ENCODE results near the gene AGBL3. TPM values are rescaled to one million over a fixed set of nuclear protein-coding genes. Genes with fewer than 3 reads are reported as not detected.
A peak's percentile ranks its signal among the peaks of the same experiment; 100 is the strongest.

Gene AGBL3
- total and polyA plus RNA-seq, 9 of the 15 experiments (the other 6 are each of a cell fraction or from before 2014, with no cell fraction given) = 0.54 to 2.9 (median 1.7) TPM

DNA sequence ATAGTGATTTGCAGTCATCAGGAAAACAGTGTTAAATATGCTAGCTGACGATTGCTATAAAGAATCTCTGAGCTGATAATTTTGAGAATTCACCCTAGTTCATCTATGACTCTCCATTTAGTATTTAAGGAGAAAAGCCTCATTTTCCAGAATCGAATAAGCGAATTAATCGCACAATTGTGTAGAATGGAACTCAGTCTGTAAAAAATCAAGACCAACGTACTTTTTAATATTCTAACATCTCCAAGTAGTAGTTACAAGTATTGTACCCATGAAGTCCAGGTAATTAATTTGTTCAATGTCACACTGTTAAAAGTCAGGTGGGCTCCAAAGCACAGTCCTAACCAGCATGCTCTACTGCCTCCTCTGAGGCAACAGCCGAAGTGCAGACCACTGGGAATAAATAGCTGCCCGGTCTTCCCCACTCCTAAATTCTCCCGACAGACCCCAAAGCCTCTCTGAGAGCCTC, 380 bp upstream of the AGBL3 start (continued):
- TF ChIP-seq ETS2 (tag; IDR thresholded peaks at IDR 0.05; ENCODE audit: borderline replicate concordance, poor library complexity, severe bottlenecking) = no peak
- no peak for TF ChIP-seq ZNF76 (CRISPR knock-in tag; IDR thresholded peaks at IDR 0.05; ENCODE audit: borderline replicate concordance)
- no peak for TF ChIP-seq NUFIP1 (IDR thresholded peaks at IDR 0.05; ENCODE audit: partially characterized antibody)
- no peak for TF ChIP-seq ELF2 (CRISPR knock-in tag; IDR thresholded peaks at IDR 0.05)
- TF ChIP-seq CHAMP1 (IDR thresholded peaks at IDR 0.05) = no peak
- TF ChIP-seq, protein P1, sequence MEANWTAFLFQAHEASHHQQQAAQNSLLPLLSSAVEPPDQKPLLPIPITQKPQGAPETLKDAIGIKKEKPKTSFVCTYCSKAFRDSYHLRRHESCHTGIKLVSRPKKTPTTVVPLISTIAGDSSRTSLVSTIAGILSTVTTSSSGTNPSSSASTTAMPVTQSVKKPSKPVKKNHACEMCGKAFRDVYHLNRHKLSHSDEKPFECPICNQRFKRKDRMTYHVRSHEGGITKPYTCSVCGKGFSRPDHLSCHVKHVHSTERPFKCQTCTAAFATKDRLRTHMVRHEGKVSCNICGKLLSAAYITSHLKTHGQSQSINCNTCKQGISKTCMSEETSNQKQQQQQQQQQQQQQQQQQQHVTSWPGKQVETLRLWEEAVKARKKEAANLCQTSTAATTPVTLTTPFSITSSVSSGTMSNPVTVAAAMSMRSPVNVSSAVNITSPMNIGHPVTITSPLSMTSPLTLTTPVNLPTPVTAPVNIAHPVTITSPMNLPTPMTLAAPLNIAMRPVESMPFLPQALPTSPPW (CRISPR knock-in tag; IDR thresholded peaks at IDR 0.05) = no peak
- no peak for TF ChIP-seq ZNF444 (CRISPR knock-in tag; IDR thresholded peaks at IDR 0.05)
- TF ChIP-seq ZNF561 (CRISPR knock-in tag; conservative IDR thresholded peaks at IDR 0.05) = no peak
- TF ChIP-seq MYC (IDR thresholded peaks at IDR 0.05; ENCODE audit: low read depth, low read length) = no peak
- TF ChIP-seq MYC (CRISPR knock-in tag; IDR thresholded peaks at IDR 0.05; ENCODE audit: borderline replicate concordance, low read depth) = no peak
- TF ChIP-seq LCOR (CRISPR knock-in tag; IDR thresholded peaks at IDR 0.05) = no peak
- no peak for TF ChIP-seq MAFK (IDR thresholded peaks at IDR 0.05; ENCODE audit: low read length)
- TF ChIP-seq NKRF (IDR thresholded peaks at IDR 0.05; ENCODE audit: borderline replicate concordance) = no peak
- no peak for TF ChIP-seq SP1 (CRISPR knock-in tag; IDR thresholded peaks at IDR 0.05)
- TF ChIP-seq EGR1 (conservative IDR thresholded peaks at IDR 0.05) = no peak
- TF ChIP-seq NCOA2 (IDR thresholded peaks at IDR 0.05; ENCODE audit: partially characterized antibody in 2 of 2) = no peak
- TF ChIP-seq, protein P2, sequence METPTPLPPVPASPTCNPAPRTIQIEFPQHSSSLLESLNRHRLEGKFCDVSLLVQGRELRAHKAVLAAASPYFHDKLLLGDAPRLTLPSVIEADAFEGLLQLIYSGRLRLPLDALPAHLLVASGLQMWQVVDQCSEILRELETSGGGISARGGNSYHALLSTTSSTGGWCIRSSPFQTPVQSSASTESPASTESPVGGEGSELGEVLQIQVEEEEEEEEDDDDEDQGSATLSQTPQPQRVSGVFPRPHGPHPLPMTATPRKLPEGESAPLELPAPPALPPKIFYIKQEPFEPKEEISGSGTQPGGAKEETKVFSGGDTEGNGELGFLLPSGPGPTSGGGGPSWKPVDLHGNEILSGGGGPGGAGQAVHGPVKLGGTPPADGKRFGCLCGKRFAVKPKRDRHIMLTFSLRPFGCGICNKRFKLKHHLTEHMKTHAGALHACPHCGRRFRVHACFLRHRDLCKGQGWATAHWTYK (CRISPR knock-in tag; IDR thresholded peaks at IDR 0.05) = no peak
- TF ChIP-seq, protein P3, sequence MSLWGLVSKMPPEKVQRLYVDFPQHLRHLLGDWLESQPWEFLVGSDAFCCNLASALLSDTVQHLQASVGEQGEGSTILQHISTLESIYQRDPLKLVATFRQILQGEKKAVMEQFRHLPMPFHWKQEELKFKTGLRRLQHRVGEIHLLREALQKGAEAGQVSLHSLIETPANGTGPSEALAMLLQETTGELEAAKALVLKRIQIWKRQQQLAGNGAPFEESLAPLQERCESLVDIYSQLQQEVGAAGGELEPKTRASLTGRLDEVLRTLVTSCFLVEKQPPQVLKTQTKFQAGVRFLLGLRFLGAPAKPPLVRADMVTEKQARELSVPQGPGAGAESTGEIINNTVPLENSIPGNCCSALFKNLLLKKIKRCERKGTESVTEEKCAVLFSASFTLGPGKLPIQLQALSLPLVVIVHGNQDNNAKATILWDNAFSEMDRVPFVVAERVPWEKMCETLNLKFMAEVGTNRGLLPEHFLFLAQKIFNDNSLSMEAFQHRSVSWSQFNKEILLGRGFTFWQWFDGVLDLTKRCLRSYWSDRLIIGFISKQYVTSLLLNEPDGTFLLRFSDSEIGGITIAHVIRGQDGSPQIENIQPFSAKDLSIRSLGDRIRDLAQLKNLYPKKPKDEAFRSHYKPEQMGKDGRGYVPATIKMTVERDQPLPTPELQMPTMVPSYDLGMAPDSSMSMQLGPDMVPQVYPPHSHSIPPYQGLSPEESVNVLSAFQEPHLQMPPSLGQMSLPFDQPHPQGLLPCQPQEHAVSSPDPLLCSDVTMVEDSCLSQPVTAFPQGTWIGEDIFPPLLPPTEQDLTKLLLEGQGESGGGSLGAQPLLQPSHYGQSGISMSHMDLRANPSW (CRISPR knock-in tag; IDR thresholded peaks at IDR 0.05) = 0 out of 2 replicates have a peak, but pooled peaks have one; percentile 3
- TF ChIP-seq POU5F1 (IDR thresholded peaks at IDR 0.05; ENCODE audit: borderline replicate concordance, low read depth, low read length, partially characterized antibody) = no peak
